Astrocyte of the hippocampus (primary cell): ENCODE data around the gene PGF.

Experiments
- DNase-seq: peaks from one replicate; pipeline ENCODE4 v3.0.0; 2011; ENCODE audit warnings: low read depth, low spot score

The PGF gene

GRCh38 chr14:74956280-74957072 lies 1.1 kb upstream of the PGF start:
- no peak for DNase-seq

GRCh38 chr14:74956027-74956279 lies 556 bp upstream of the PGF start:
- no peak for DNase-seq

DNA sequence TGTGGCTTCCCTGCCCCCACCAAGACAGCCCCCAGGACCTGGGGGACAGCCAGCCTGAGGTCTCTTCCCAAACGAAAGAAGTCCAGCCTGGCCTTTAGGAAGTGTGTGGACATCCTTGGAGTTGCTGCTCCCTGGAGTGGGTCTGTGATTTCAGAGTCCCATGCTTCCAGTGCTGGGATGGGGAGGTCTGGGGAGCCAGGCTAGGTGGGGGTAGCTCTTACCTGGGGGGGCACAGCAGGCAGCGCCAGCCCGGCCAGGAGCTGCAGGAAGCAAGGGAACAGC lies 509 bp downstream of the PGF start:
- no peak for DNase-seq

- DNase-seq: peak; percentile 54
Observed at GRCh38 chr14:74954232-74954946, 1.0 kb downstream of the PGF start.

DNA sequence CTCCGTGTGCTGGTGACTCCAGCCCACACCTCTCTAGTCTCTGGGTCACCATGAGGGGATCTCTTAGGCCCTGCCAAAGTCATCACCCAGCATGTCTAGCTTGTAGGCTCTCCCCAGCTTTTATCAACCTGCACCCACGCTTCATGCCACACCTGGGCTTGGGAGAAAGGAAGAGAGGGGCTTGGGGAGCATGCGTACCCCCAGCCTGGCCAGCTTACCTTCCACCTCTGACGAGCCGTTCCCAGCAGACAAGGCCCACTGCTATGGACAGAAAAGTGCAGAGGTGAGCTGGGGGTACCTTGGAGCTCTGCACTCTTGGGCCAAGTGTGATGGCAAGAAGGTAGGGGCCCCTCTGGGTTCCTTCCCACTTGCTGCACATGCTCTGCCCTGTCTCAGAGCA lies 1.7 kb downstream of the PGF start:
- no peak for DNase-seq

DNA sequence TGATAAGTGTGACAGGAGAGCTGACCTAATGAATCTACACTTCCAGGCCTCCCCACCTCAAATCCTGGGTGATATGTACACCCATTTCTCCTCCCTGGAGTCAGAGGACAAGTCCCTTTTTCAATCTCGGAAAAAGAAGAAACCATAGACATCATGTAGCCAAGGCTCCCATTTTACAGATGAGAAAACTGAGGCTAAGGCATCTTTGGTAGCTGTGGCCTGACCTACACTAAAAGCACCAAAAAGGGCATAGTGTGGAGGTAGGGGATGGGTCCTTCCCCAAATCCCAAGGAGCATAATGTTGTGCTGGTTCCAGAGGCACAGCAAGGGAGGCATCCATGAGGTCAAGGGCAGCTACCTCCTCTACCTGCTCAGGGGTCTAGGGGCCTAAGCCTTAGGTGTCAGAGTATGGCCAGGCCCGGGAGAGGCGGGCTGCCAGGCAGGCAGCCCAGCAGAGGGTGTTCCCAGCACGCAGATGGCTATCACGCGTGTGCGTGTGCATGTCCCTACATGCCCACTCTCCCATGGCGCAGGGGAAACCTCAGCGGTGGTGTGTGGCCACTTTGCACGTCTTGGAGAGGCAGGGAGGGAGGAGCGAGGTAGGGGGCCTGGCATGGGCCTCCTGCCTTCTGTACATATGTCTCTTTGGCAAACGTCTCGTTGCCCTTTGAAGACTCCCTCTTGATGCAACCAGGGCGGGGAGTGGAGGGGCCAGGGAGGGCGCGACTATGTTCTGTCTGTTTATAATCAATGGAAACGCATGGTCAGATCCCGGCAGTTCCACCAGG lies 2.5 kb downstream of the PGF start:
- DNase-seq: no peak

- DNase-seq: no peak
Observed at GRCh38 chr14:74952180-74952665, 3.2 kb downstream of the PGF start.

- no peak for DNase-seq
Observed at GRCh38 chr14:74951443-74952179, 3.8 kb downstream of the PGF start.

GRCh38 chr14:74950795-74951442 lies 4.5 kb downstream of the PGF start:
- no peak for DNase-seq

DNA sequence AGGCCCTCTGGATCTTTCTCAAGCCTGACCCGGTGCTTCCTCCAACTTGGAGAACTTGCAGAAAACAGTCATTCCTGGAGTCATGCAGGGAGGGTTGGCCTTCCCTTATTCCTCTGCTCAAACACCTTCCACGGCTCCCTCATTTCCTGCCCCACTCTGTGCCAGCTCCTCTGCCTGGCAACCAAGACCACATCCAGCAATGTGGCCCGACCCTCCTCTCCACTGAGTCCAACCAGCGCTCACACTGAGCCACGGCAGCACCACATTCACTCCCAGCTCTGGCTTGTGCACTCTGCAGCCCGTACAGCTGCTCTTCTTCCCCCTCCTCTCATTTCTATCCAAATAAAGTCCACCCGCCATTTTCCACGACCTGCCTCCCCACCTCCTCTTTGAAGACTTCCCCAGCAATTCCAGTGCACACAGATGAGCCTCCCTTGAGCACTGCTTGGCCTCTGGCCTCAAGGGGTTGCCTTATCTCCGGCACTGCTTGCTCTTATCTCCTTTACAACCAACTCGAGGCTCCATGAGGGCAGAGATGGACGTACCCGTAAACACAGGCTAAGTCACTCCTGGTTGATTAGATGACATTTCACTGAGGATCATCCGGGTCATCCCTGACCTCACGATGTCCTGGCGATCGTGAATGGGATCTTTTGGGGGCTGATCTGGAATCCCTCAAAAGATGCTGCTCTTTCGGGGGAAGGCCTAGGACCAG lies 5.4 kb downstream of the PGF start:
- no peak for DNase-seq

DNA sequence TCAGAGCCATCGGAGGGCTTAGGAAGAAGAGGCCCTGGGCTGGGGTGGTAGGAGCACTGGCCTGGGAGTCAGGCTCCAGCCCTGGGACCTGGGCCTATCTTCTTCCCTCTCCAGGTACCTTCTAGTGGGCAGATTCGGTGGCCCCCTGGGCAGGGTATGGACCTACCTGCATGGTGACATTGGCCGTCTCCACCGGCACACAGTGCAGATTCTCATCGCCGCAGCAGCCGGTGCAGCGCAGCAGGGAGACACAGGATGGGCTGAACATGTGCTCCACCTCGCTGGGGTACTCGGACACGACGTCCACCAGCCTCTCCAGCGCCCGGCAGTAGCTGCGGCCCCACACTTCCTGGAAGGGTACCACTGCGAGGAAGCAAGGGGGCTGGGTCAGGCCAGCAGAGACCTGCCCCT lies 6.2 kb downstream of the PGF start:
- no peak for DNase-seq

DNA sequence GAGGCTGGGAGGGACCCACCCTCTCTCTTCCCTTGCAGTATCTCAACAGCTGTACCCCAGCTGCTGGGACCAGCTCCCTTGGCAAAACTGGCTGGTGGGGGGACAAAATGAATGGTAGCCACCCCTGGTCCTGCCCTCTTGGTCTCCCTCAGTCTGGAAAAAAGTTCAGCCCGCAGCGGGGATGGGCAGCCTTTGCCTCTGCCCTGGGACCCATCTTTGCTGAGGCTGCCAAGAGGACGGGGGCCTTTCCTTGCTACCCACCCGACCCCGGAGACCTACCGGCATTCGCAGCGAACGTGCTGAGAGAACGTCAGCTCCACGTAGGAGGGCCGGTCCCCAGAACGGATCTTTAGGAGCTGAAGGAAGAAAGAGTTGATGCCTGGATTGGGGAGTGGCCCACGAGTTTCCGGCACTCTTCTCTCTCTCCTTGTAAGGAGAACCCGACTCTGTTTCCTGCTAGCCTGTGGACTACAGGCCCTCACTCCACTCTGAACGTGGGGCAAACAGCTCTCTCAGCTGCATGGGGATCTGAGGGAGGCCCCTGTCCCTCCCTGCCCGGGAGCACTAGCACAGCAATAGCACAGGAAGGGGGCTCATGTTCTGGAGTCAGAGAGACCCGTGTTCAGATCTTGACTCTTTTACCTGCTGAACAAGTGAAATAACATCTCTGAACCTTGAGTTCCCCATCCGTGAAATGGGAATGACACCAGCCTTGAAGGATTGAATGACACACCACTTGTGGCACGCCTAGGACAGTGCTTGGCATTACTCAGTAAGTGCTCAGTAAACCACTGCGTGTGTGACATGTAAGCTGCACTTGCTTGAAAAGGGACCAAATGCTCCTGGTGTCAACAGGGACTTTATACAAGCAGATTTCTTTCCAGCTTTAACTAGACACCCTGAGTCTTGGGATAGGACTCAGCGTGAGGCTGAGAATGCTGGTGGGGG lies 6.9 kb downstream of the PGF start:
- DNase-seq: no peak

DNA sequence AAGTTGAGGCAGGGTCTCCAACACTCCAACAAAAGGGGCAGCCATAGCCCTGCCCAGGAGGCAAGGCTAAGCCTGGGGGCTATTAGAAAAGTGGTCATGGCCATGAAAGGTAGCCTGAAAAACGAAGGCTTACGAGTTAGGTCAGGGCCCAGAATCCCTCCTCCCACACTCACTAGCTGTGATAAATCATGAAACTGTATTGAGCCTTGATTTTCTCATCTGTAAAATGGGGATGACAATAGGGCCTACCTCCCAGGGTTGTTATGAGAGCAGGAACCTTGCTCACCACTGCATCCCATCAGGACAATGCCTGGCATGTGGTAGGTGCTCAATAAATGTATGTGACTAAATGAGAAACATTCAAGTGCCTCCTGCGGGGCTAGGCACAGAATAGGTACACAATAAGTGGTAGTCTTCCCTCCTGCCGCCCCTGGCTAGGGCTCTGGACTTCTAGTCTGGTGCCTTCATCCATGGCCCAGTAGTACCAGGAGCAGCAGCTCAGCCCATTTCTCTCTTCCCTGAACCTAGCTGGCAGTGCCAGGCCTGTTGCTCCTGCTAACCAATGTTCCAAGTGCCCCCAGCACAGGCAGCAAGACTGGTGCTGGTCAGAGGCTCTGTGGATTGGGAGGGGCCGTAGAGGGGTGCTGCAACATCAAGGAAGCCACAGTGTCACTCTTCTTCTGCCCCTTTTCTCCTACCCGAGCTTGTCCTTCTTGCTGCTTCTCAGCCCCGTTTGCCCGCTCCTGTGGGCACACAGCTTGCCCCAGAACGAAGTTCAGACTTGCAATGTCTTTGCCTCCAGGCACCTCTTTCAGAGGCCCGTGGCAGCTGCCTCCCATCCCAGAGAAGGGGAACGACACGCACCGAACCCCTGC lies 7.8 kb downstream of the PGF start:
- no peak for DNase-seq

- DNase-seq: no peak
Observed at GRCh38 chr14:74946659-74947281, 8.6 kb downstream of the PGF start.

DNA sequence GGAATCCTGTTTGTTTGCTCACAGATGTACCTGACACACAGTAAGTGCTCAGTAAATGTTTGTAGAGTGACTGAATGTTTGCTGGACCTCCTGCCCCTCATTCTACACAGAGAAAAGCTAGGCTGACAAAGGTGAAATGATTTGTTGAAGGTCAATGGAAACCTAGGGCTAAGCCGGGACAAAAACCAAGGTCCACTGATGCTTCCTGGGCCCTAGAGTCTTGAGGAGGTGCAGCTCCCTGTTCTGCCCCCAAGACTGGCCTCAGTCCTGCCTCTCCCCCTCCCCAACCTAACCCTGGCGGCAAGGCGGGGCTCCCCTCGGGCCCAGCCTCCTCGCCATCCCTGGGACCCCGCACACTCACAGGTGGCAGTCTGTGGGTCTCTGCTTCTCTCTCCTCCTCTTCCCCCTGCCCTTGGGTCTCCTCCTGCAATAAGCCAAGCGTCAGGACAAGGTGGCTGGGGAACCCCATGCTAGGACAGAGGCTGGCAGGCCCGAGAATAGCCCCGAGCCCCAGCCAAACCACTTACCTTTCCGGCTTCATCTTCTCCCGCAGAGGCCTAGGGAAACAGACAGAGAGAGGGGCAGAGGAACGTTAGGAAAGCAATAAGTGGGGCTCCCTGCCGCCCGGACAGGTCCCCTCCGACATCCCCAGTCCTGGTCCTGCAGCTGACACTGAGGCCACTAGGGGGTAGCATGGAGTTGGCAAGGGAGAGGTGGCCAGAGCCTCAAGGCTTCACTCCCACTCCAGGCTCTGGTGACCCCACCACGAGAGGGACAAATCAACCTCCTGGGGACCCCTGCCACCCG lies 9.3 kb downstream of the PGF start:
- peak; percentile 86 for DNase-seq

- peak; percentile 44 for DNase-seq
Observed at GRCh38 chr14:74945261-74945851, 10.0 kb downstream of the PGF start.

DNA sequence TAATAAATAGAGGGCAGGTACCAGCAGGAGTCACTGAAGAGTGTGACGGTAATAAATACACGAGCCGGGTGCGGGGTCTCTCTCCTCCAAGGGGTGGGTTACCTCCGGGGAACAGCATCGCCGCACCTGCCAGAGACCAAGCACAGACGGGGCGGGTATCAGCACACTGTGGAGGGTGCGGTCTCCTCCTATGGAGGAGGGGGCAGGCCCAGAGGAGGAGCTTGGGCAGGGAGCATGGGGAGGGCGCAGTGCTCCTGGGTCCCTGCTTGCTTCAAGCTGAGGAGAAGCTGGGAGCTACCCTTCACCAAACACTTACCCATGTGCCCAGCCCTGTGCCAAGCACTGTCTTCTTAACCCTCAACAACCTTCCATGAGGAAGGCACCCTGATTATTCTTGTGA lies 12.8 kb downstream of the PGF start:
- no peak for DNase-seq
